ENCODE measurements around the gene PAX9.

The PAX9 gene

DNA sequence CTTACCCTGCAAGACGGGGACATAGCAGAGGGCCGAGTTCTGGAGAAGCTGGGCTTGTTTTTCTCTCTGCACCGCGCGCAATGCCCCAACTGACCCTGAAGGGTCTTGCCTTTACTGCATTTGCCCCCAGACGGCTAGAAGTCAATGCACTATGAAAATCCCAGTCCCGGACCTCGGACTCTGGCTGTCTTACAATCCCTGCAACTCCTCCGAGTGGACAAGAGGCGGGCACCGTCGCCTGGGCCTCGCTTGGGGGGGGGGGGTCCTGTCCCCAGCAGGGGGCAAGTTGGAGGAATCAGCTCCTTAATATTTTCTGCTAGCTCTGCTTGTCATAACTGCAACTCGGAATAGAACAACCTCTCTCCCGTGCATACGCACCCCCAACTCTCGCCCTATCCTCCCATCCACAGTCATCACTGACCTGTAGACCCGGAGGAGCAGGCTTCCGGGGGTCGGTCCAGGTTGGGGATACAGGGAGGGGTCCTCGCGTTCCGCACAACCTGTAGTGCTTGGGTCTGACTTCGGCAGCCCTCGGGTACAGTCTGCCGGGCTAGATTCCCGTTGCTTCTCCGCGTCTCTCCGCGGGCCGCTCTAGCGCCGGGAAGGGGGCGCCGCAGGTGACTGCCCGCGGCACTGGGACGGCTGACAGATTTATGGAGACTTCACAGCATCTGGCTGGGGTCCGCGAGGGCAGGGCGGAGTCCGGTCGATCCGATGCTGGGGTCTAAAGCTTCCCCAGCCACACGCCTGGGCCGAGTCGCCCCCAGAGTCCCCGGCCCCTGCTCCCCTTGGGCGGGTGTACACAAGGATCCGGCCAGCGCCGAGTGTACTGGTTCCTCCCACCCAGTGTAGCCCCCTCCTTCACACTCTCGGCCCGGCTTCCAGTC, 3.3 kb upstream of the PAX9 start:
- Histone ChIP-seq H3K27ac (replicated peaks; ENCODE audit: low read length) (no peak overlapping the region), H4K8ac (ENCODE audit: low read depth, low read length) (no peak overlapping the region), H3K4me3 (ENCODE audit: low read length in 2 of 2) (no peak overlapping the region), H2BK15ac (ENCODE audit: low read length) (peak overlapping the region; percentile 50), H3K4me2 (ENCODE audit: insufficient read depth, low read length, poor library complexity, severe bottlenecking) (peak overlapping the region; percentile 29), H3K9ac (ENCODE audit: low read depth, low read length, poor library complexity) (no peak overlapping the region), H4K91ac (ENCODE audit: low read depth, low read length, poor library complexity) (no peak overlapping the region), H3K4me1 (ENCODE audit: control insufficient read depth in 2 of 2, insufficient read depth in 1 of 2, low read depth in 1 of 2, low read length in 2 of 2) (peaks cover 10 to 26% of the 10 kb centered on the region in 2 donors), H3K79me1 (ENCODE audit: low read depth, low read length) (no peaks in the 10 kb centered on the region), H3K23ac (ENCODE audit: low read depth, low read length, poor library complexity) (peak overlapping the region; percentile 7), H2BK12ac (ENCODE audit: low read length) (no peak overlapping the region), H3K36me3 (replicated peaks in 1 of 2; ENCODE audit: control insufficient read depth in 2 of 2, insufficient read depth in 2 of 2, low read length in 2 of 2) (no peaks in the 10 kb centered on the region), H3K27me3 (ENCODE audit: control insufficient read depth in 3 of 3, insufficient read depth in 3 of 3, low read depth in 1 of 3, low read length in 3 of 3) (peaks cover 74 to 100% (median 98%) of the 10 kb centered on the region in 3 experiments), H2BK120ac (ENCODE audit: low read depth, low read length) (no peak overlapping the region), H3K9me3 (replicated peaks in 1 of 2; ENCODE audit: control insufficient read depth in 2 of 2, insufficient read depth in 1 of 2, low read depth in 1 of 2, low read length in 2 of 2) (peaks cover 2 to 5% of the 10 kb centered on the region in 2 donors), H2AK5ac (ENCODE audit: low read depth, low read length) (no peak overlapping the region), H3K18ac (ENCODE audit: low read length) (no peak overlapping the region), H3K14ac (ENCODE audit: low read length) (no peak overlapping the region), H3K4ac (ENCODE audit: low read length) (no peak overlapping the region), H2AFZ (ENCODE audit: low read length) (peak overlapping the region; percentile 92), H2BK5ac (ENCODE audit: low read length) (no peak overlapping the region)
- WGBS, 2 donors (ENCODE audit: extremely low coverage in 2 of 2, insufficient read length in 2 of 2, insufficient replicate concordance in 1 of 2) = no CpG with 5 or more reads among the region's 55 CpGs
- no peak for DNase-seq (ENCODE audit: low spot score)

DNA sequence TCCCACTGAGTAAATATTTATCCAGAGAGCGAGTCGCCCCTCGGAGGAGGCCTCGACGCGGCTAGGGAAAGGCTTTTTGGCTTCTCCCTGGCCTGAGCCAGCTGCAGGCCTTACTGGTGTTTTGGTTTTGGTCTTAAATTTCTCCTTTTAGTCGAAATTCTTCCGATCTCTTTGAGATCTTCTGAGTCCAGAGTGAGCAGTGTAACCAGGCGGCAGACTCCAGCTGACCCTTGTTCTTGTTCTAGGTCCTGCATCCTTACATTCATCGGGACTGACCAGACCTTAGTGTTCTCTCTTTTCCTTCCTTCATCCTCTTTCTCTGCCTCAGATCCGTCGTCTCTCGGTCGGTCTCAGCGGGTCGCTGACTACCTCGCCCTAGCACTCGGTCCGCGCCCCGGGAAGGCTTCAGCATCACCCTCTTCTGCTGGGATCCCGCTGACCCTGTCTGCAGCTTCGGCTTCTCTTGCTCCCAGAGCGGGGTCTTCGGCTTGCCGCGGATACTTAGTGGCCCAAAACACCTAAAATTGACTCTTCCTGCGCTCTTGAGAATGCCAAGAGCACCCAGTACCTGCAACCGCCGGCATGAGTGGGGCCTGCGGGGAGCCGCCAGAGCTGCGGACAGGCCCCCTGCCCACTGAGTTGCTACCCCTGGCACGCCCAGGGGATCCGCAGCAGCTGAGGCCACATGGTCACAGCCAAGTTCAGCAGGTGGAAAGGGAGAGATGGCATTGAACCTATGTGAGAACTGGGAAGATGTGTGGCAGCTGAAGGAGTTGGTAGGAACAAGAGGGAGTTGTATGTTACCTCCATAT, 2.4 kb upstream of the PAX9 start:
- Histone ChIP-seq H3K9me3 (replicated peaks in 1 of 2; ENCODE audit: control insufficient read depth in 2 of 2, insufficient read depth in 1 of 2, low read depth in 1 of 2, low read length in 2 of 2) (peaks cover 2 to 5% of the 10 kb centered on the region in 2 donors), H3K14ac (ENCODE audit: low read length) (peak overlapping the region; percentile 11), H4K91ac (ENCODE audit: low read depth, low read length, poor library complexity) (no peak overlapping the region), H3K9ac (ENCODE audit: low read depth, low read length, poor library complexity) (no peak overlapping the region), H3K23ac (ENCODE audit: low read depth, low read length, poor library complexity) (peak overlapping the region; percentile 5), H2AFZ (ENCODE audit: low read length) (peak overlapping the region; percentile 92), H4K8ac (ENCODE audit: low read depth, low read length) (no peak overlapping the region), H2BK15ac (ENCODE audit: low read length) (no peak overlapping the region), H2BK5ac (ENCODE audit: low read length) (no peak overlapping the region), H2BK12ac (ENCODE audit: low read length) (no peak overlapping the region), H3K36me3 (replicated peaks in 1 of 2; ENCODE audit: control insufficient read depth in 2 of 2, insufficient read depth in 2 of 2, low read length in 2 of 2) (no peaks in the 10 kb centered on the region), H3K4me3 (ENCODE audit: low read length in 2 of 2) (no peak overlapping the region), H3K4ac (ENCODE audit: low read length) (no peak overlapping the region), H3K79me1 (ENCODE audit: low read depth, low read length) (no peaks in the 10 kb centered on the region), H2AK5ac (ENCODE audit: low read depth, low read length) (no peak overlapping the region), H3K4me1 (ENCODE audit: control insufficient read depth in 2 of 2, insufficient read depth in 1 of 2, low read depth in 1 of 2, low read length in 2 of 2) (peaks cover 10 to 29% of the 10 kb centered on the region in 2 donors), H3K27me3 (ENCODE audit: control insufficient read depth in 3 of 3, insufficient read depth in 3 of 3, low read depth in 1 of 3, low read length in 3 of 3) (peaks cover 79 to 100% (median 99%) of the 10 kb centered on the region in 3 experiments), H2BK120ac (ENCODE audit: low read depth, low read length) (no peak overlapping the region), H3K4me2 (ENCODE audit: insufficient read depth, low read length, poor library complexity, severe bottlenecking) (no peak overlapping the region), H3K27ac (replicated peaks; ENCODE audit: low read length) (no peak overlapping the region), H3K18ac (ENCODE audit: low read length) (no peak overlapping the region)
- WGBS, 2 donors (ENCODE audit: extremely low coverage in 2 of 2, insufficient read length in 2 of 2, insufficient replicate concordance in 1 of 2) = no CpG with 5 or more reads among the region's 35 CpGs
- DNase-seq (ENCODE audit: low spot score) = no peak

DNA sequence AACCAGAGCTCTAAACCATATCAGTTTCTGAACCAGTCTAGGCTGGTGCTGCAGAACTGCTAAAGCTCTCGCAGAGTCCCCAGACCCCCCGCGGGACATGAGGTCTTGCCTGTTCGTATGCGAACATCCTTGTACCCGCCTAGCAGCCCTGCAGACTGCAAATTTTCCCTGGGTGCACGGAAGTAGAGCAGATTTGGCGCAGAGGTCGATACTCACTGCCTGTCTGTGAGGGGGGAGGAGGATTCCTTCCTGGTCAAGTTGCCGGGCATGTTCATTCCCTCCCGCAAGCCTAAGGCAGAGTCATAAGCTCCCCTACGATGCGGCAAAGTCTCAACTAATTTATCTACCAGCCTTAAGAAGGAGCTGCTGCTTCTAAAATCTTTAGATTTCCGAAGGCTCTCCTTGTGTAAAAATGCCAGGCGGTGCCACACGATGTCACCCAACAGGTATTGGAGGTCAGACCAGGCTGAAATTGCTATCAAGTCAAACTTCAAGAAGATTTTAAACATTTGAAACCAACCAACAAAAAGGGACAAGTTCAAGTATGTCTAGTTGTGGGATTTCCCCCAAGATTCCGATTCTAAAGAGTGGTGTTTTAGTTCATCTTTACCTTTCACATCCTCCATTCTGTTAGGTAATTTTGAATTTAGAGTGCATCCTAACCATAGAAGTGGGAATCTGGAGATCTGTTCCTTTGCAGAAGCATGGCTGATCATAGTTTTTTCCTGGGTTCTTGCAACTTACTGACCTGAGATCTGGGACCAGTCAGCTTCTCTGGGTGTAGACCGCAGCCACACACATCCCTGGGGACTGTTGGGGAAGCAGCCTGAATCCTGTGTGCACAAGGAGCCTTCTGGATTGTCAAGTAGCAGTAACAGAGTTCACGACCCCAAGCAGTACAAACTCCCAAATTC, 1.6 kb upstream of the PAX9 start:
- no peak overlapping the region for H2BK15ac ChIP-seq (ENCODE audit: low read length)
- H3K27ac ChIP-seq (replicated peaks; ENCODE audit: low read length) = no peak overlapping the region
- H4K91ac ChIP-seq (ENCODE audit: low read depth, low read length, poor library complexity) = no peak overlapping the region
- H3K4me3 ChIP-seq (ENCODE audit: low read length in 2 of 2) = no peak overlapping the region
- peaks cover 10 to 29% of the 10 kb centered on the region in 2 donors for H3K4me1 ChIP-seq (ENCODE audit: control insufficient read depth in 2 of 2, insufficient read depth in 1 of 2, low read depth in 1 of 2, low read length in 2 of 2)
- H3K27me3 ChIP-seq (ENCODE audit: control insufficient read depth in 3 of 3, insufficient read depth in 3 of 3, low read depth in 1 of 3, low read length in 3 of 3) = peaks cover 74 to 100% (median 98%) of the 10 kb centered on the region in 3 experiments
- H3K4me2 ChIP-seq (ENCODE audit: insufficient read depth, low read length, poor library complexity, severe bottlenecking) = no peak overlapping the region
- H3K79me1 ChIP-seq (ENCODE audit: low read depth, low read length) = no peaks in the 10 kb centered on the region
- no peak overlapping the region for H3K14ac ChIP-seq (ENCODE audit: low read length)
- H3K36me3 ChIP-seq (replicated peaks in 1 of 2; ENCODE audit: control insufficient read depth in 2 of 2, insufficient read depth in 2 of 2, low read length in 2 of 2) = no peaks in the 10 kb centered on the region
- H3K9me3 ChIP-seq (replicated peaks in 1 of 2; ENCODE audit: control insufficient read depth in 2 of 2, insufficient read depth in 1 of 2, low read depth in 1 of 2, low read length in 2 of 2) = peaks cover 2% of the 10 kb centered on the region in 2 donors
- H3K9ac ChIP-seq (ENCODE audit: low read depth, low read length, poor library complexity) = no peak overlapping the region
- H3K4ac ChIP-seq (ENCODE audit: low read length) = no peak overlapping the region
- H2AK5ac ChIP-seq (ENCODE audit: low read depth, low read length) = no peak overlapping the region
- WGBS, 2 donors (ENCODE audit: extremely low coverage in 2 of 2, insufficient read length in 2 of 2, insufficient replicate concordance in 1 of 2) = no CpG with 5 or more reads among the region's 19 CpGs
- DNase-seq (ENCODE audit: low spot score) = no peak
- H2AFZ ChIP-seq (ENCODE audit: low read length) = no peak overlapping the region
- H2BK120ac ChIP-seq (ENCODE audit: low read depth, low read length) = no peak overlapping the region
- no peak overlapping the region for H2BK5ac ChIP-seq (ENCODE audit: low read length)
- no peak overlapping the region for H2BK12ac ChIP-seq (ENCODE audit: low read length)
- H3K23ac ChIP-seq (ENCODE audit: low read depth, low read length, poor library complexity) = peak overlapping the region; percentile 5
- H3K18ac ChIP-seq (ENCODE audit: low read length) = no peak overlapping the region
- H4K8ac ChIP-seq (ENCODE audit: low read depth, low read length) = no peak overlapping the region
